Activated CD8-positive, alpha-beta T cell treated with anti-CD3 and anti-CD28 coated beads for 36 hours (primary cell): ENCODE results near the gene FNBP1L. TPM values are rescaled to one million over a fixed set of nuclear protein-coding genes. Genes with fewer than 3 reads are reported as not detected.

ENCODE experiments used
- ATAC-seq: fragments of 200-7000 bp; cut with Tn5 transposase; one replicate; pipeline ENCODE4 v1.10.0; 2021; ENCODE audit warnings: mild to moderate bottlenecking, moderate library complexity
- CTCF ChIA-PET: fragments of 350-600 bp; sonication (Branson Sonifier 250); formaldehyde crosslinking; loops from one replicate; lab custom pipeline; 2021; ENCODE audit warnings: antibody characterized with exemption; lab: Charles Lee
- POLR2A ChIA-PET: fragments of 350-600 bp; sonication (Branson Sonifier 250); formaldehyde crosslinking; loops from one replicate; lab custom pipeline; 2021; ENCODE audit warnings: antibody characterized with exemption; lab: Charles Lee
- DNase-seq: peaks from one replicate; pipeline ENCODE4 v3.0.0-alpha.2; 2020
- H3K27ac Mint-ChIP-seq: one replicate; pipeline ENCODE4 v1.8.0; 2021; ENCODE audit warnings: mild to moderate bottlenecking, mixed read lengths
- H3K27me3 Mint-ChIP-seq: one replicate; pipeline ENCODE4 v1.8.0; 2021; ENCODE audit warnings: mixed read lengths
- H3K36me3 Mint-ChIP-seq: one replicate; pipeline ENCODE4 v1.8.0; 2021; ENCODE audit warnings: low read depth, mixed read lengths
- H3K4me1 Mint-ChIP-seq: one replicate; pipeline ENCODE4 v1.8.0; 2021; ENCODE audit warnings: low read depth, mixed read lengths
- H3K4me3 Mint-ChIP-seq: one replicate; pipeline ENCODE4 v1.8.0; 2021; ENCODE audit warnings: mild to moderate bottlenecking, moderate library complexity, mixed read lengths
- H3K9me3 Mint-ChIP-seq: one replicate; pipeline ENCODE4 v1.8.0; 2021; ENCODE audit warnings: mixed read lengths
- intact Hi-C: fragments of 100-400 bp; cut with micrococcal nuclease; formaldehyde crosslinking; loops from one replicate; pipeline ENCODE4 v1.10.0; 2022
- total RNA-seq, 2 experiments: library from RNA; stranded (reverse); gene quantifications; one replicate each; pipeline ENCODE4 v1.2.3, GENCODE V29; 2021
- TF ChIP-seq, protein P1 (sequence below): fragments of 200-600 bp; IDR thresholded peaks from one replicate; pipeline ENCODE4 v1.8.0; 2022; ENCODE audit warnings: antibody characterized with exemption, mild to moderate bottlenecking

The FNBP1L gene
- total RNA-seq, 2 experiments from 2014 or later, result 0.20 to 0.25 TPM

DNA sequence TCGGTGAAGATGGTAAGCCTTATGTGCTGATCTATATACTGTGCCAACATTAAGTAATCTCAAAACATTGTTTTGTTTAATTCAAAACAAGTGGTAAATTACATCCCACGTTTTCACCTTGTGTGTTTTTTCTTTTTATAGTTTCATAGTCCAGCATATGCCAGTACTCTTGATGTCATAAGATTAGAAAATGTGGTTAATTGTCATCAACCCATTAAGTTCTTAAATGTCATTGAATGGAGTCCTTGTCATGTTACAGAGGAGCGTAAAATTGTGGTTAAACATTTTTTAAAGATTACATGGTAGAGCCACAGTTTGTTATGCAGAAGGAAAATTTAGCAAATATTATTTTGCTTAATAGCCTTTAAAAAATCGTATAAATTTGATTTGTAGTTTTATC lies 93.1 kb downstream of the FNBP1L start:
- CTCF ChIA-PET, result interaction anchor here (0.9 kb wide), 1 partner anchor 64 kb away, joined by 3 read pairs; no protein-coding TSS in a partner anchor

DNA sequence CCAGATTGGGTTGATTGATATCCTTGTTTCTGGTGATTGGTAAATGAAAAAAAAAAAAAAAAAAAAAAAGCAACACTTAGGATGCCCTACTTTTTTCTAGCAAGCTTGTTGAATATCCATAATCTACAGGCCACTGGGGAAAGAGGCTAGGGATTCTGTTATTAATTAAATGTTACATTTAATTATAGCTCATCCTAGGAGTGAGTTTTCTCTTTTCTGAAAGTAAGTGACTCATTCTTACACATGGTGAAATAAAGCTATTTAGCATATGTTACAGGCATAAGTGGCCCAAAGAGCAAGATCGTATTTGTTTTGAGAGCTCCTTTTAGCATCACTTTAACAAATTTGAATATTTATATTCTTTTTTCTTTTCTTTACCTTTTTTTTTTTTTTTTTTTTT lies 94.5 kb downstream of the FNBP1L start:
- H3K27ac Mint-ChIP-seq, result no peak overlapping the region
- TF ChIP-seq, protein P1, sequence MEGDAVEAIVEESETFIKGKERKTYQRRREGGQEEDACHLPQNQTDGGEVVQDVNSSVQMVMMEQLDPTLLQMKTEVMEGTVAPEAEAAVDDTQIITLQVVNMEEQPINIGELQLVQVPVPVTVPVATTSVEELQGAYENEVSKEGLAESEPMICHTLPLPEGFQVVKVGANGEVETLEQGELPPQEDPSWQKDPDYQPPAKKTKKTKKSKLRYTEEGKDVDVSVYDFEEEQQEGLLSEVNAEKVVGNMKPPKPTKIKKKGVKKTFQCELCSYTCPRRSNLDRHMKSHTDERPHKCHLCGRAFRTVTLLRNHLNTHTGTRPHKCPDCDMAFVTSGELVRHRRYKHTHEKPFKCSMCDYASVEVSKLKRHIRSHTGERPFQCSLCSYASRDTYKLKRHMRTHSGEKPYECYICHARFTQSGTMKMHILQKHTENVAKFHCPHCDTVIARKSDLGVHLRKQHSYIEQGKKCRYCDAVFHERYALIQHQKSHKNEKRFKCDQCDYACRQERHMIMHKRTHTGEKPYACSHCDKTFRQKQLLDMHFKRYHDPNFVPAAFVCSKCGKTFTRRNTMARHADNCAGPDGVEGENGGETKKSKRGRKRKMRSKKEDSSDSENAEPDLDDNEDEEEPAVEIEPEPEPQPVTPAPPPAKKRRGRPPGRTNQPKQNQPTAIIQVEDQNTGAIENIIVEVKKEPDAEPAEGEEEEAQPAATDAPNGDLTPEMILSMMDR, result no peak
- H3K9me3 Mint-ChIP-seq, result no peaks in the 10 kb centered on the region
- CTCF ChIA-PET, result no interaction called here
- H3K36me3 Mint-ChIP-seq, result no peaks in the 10 kb centered on the region
- no peak for ATAC-seq
- H3K4me3 Mint-ChIP-seq, result no peak overlapping the region
- peaks cover 1% of the 10 kb centered on the region for H3K27me3 Mint-ChIP-seq
- no peak for DNase-seq
- POLR2A ChIA-PET, result no interaction called here
- H3K4me1 Mint-ChIP-seq, result peaks cover 5% of the 10 kb centered on the region
- intact Hi-C loops, result no loop called here

More for the DNA sequence above, 93.1 kb downstream of the FNBP1L start:
- peaks cover 5% of the 10 kb centered on the region for H3K4me1 Mint-ChIP-seq
- POLR2A ChIA-PET, result no interaction called here
- ATAC-seq (no peak), DNase-seq (no peak)
- no peak overlapping the region for H3K4me3 Mint-ChIP-seq
- H3K9me3 Mint-ChIP-seq, result no peaks in the 10 kb centered on the region
- TF ChIP-seq, protein P1, result no peak
- no peak overlapping the region for H3K27ac Mint-ChIP-seq
- intact Hi-C loops, result no loop called here
- peaks cover 3% of the 10 kb centered on the region for H3K27me3 Mint-ChIP-seq
- H3K36me3 Mint-ChIP-seq, result no peaks in the 10 kb centered on the region

DNA sequence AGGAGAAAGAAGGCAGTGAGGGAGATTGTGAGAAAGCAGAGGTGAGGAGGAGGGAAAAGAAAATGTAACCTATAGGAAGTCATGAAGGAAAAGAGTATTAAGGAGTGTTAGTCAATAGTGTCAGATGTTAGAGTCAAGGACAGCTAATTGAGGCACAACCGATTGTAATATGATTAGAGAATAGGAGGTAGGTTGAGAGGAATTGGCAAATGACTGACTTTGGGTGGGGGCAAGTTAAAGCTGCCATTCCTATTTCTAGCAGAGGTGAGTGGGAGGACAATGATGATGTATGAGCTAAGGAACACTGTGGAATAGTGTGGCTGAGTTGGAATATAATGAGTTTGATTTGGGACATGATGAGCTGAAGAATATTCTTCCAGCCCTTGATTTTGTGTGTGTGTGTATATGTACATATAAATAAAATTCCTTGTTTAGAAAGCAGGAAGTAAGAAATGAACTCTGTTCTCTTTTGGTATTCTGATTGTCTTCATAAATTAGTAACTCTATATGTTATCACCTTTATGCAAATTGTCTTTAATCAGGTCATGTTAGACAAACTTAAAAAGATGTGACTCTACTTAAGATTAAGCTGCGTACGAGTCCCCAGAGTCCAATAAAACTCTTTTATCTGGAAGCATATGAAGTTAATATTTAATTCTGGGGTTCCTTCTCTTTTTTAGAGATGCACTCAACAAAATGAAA lies 98.4 kb downstream of the FNBP1L start:
- H3K27me3 Mint-ChIP-seq, result peaks cover 3% of the 10 kb centered on the region
- no peak overlapping the region for H3K4me3 Mint-ChIP-seq
- intact Hi-C loops, result no loop called here
- H3K36me3 Mint-ChIP-seq, result no peaks in the 10 kb centered on the region
- POLR2A ChIA-PET, result no interaction called here
- H3K9me3 Mint-ChIP-seq, result no peaks in the 10 kb centered on the region
- DNase-seq (no peak), ATAC-seq (no peak)
- TF ChIP-seq, protein P1, result no peak
- no peak overlapping the region for H3K27ac Mint-ChIP-seq
- no peaks in the 10 kb centered on the region for H3K4me1 Mint-ChIP-seq
- CTCF ChIA-PET, result interaction anchor here (0.8 to 1.5 kb wide), 4 partner anchors 9 to 241 kb away, joined by 3 read pairs; no protein-coding TSS in a partner anchor

DNA sequence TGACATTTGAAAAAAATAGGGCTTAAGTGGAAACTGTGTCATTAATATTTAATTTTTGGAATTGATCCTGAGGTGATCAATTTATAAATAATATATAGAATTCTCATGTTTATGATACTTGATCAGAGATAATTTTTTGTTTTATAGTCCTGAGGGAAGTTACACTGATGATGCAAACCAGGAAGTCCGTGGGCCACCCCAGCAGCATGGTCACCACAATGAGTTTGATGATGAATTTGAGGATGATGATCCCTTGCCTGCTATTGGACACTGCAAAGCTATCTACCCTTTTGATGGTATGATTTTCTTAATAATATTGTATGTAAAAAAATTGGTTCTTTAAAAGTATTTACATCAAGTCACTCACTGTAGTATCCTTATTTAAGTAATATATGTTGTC lies 101.2 kb downstream of the FNBP1L start:
- ChIA-PET CTCF (no interaction called here), POLR2A (no interaction called here)
- TF ChIP-seq, protein P1, result no peak
- ATAC-seq, result no peak
- no peak for DNase-seq
- Mint-ChIP-seq H3K9me3 (no peaks in the 10 kb centered on the region), H3K27me3 (peaks cover 8% of the 10 kb centered on the region), H3K36me3 (no peaks in the 10 kb centered on the region), H3K4me1 (no peaks in the 10 kb centered on the region), H3K27ac (no peak overlapping the region), H3K4me3 (no peak overlapping the region)
- intact Hi-C loops, result no loop called here

DNA sequence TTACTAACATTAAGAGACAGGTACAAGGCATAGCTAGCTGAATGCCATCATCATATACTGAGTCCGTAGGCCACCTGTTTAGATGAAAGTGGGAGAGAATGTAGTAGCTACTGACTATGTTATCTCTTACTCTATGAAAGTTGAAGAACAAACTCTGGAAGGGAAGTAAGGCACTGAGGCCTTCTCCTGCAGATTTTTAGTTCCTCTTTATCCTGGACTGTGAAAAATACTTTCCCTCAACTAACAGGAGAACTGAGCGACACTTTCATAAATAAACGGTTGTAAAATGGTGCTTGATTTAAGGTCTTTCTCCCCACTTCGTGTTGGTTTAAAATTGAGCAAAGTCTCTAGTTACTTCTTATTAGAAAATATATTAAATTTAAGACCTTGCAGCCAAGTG lies 101.9 kb downstream of the FNBP1L start:
- Mint-ChIP-seq H3K4me1 (peaks cover 3% of the 10 kb centered on the region), H3K9me3 (no peaks in the 10 kb centered on the region), H3K4me3 (no peak overlapping the region), H3K27me3 (peaks cover 10% of the 10 kb centered on the region), H3K36me3 (no peaks in the 10 kb centered on the region), H3K27ac (no peak overlapping the region)
- ATAC-seq, result no peak
- POLR2A ChIA-PET, result no interaction called here
- CTCF ChIA-PET, result no interaction called here
- intact Hi-C loops, result no loop called here
- TF ChIP-seq, protein P1, result no peak
- DNase-seq, result no peak
